Measurements from ENCODE around the gene CABP2. TPM values are rescaled to one million over a fixed set of nuclear protein-coding genes. Genes with fewer than 3 reads are reported as not detected.

Gene CABP2
- polyA plus RNA-seq, 1 experiment: not detected

- DNase-seq (ENCODE audit: low read depth): peak; percentile 96
- peak within 1 kb of the TSS; percentile 74 for H3K4me3 ChIP-seq (ENCODE audit: low read depth, low read length)
- CTCF ChIA-PET: interaction anchor here (0.7 to 0.8 kb wide), 2 partner anchors 15 to 161 kb away, joined by 3 read pairs; no protein-coding TSS in a partner anchor
- no peak for TF ChIP-seq CTCF (IDR thresholded peaks at IDR 0.05; ENCODE audit: insufficient read depth, low read depth, low read length)
- POLR2A ChIA-PET: no interaction called here
- peaks cover 1% of the 10 kb centered on the region; the same call in 1 of the 2 replicates for H3K27me3 ChIP-seq (ENCODE audit: control insufficient read depth, insufficient read depth, low read length)
- H3K36me3 ChIP-seq (ENCODE audit: control insufficient read depth, insufficient read depth, low read length): no peaks in the 10 kb centered on the region
Measured at GRCh38 chr11:67507864-67508485, 15.3 kb downstream of the CABP2 start, which contains the start of gene CDK2AP2. Gene CDK2AP2 (minus strand): TSS chr11:67508162. CDS start chr11:67508082, 80 bp downstream.

GRCh38 chr11:67507242-67507863 lies 15.9 kb downstream of the CABP2 start:
- no peak for DNase-seq (ENCODE audit: low read depth)
- no peak for TF ChIP-seq CTCF (IDR thresholded peaks at IDR 0.05; ENCODE audit: insufficient read depth, low read depth, low read length)
- no peaks in the 10 kb centered on the region for H3K36me3 ChIP-seq (ENCODE audit: control insufficient read depth, insufficient read depth, low read length)
- CTCF ChIA-PET: interaction anchor here (0.7 to 0.8 kb wide), 2 partner anchors 15 to 161 kb away, joined by 3 read pairs; no protein-coding TSS in a partner anchor
- POLR2A ChIA-PET: no interaction called here
- peak overlapping the region; percentile 74 for H3K4me3 ChIP-seq (ENCODE audit: low read depth, low read length)
- H3K27me3 ChIP-seq (ENCODE audit: control insufficient read depth, insufficient read depth, low read length): peaks cover 1% of the 10 kb centered on the region; the same call in 1 of the 2 replicates

GRCh38 chr11:67506426-67507051 lies 16.7 kb downstream of the CABP2 start:
- no peak for DNase-seq (ENCODE audit: low read depth)
- no peaks in the 10 kb centered on the region; the same call in 1 of the 2 replicates for H3K27me3 ChIP-seq (ENCODE audit: control insufficient read depth, insufficient read depth, low read length)
- ChIA-PET CTCF (interaction anchor here (0.6 to 1.6 kb wide), 3 partner anchors 105 to 133 kb away, joined by 3 to 4 read pairs (median 3); partner anchors contain the start of genes CLCF1, PPP1CA and RAD9A), POLR2A (no interaction called here)
- no peak overlapping the region for H3K4me3 ChIP-seq (ENCODE audit: low read depth, low read length)
- peaks cover 3% of the 10 kb centered on the region for H3K36me3 ChIP-seq (ENCODE audit: control insufficient read depth, insufficient read depth, low read length)
- TF ChIP-seq CTCF (IDR thresholded peaks at IDR 0.05; ENCODE audit: insufficient read depth, low read depth, low read length): no peak

- POLR2A ChIA-PET: no interaction called here
- peaks cover 3% of the 10 kb centered on the region for H3K36me3 ChIP-seq (ENCODE audit: control insufficient read depth, insufficient read depth, low read length)
- no peaks in the 10 kb centered on the region; the same call in 1 of the 2 replicates for H3K27me3 ChIP-seq (ENCODE audit: control insufficient read depth, insufficient read depth, low read length)
- 0 out of 2 replicates have a peak overlapping the region, but pooled peaks have one; percentile 2 for H3K4me3 ChIP-seq (ENCODE audit: low read depth, low read length)
- CTCF ChIA-PET: interaction anchor here (0.6 to 1.6 kb wide), 9 partner anchors 37 to 160 kb away, joined by 3 to 7 read pairs (median 3); partner anchors contain the start of genes CLCF1, PPP1CA and RAD9A
- peak; percentile 36 for DNase-seq (ENCODE audit: low read depth)
- TF ChIP-seq CTCF (IDR thresholded peaks at IDR 0.05; ENCODE audit: insufficient read depth, low read depth, low read length): peak; percentile 99
Measured at GRCh38 chr11:67505605-67506396, 17.4 kb downstream of the CABP2 start.

Measured in BJ (cell line).